GM21360 (cell line): ENCODE results near the gene MOCS3.

Source experiments
- ATAC-seq: cut with Tn5 transposase; IDR thresholded peaks from one replicate; pipeline ENCODE4 v1.9.1; 2021; ENCODE audit warnings: mild to moderate bottlenecking, moderate library complexity; ENCODE audit not compliant: unreplicated experiment

MOCS3 gene

DNA sequence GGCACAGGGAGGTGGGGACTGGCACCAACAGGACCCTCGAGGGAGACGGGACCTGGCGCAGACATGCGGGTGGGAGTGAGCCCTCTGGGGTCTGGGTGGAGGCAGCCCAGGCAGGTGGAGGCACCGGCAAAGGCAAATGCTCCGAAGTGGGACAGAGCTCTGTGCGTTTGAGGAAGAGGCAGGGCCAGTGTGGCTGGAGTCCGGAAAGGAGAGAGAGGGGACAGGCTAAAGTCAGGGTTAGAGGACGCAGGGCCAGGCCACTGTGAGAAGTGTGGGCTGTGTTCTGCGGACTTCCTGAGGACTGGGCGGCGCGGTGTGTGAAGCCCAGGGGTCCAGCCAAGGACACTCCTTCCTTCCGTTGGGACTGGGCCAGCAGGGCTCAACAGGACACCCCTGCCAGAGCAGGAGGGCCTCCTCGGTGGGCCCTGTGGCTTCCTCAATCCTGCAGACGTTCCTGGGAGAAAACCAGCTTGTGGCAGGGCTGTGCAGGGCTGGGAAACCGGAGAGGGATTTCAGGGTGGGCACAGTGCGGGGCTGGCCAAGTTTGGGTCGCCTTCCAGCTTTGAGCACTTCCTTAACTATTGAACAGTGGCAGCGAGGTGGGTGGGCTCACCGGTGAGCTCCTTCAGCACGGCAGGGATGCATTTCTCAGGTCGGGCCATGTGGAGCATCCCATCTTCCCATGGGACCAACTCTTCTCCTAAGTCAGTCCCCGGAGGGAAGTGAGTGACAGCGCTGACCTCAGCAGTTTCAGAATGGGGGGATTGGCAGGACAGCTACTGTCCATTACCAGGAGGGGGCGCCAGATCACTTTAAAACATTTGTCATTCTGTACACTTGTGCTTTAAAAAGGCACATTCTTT, 22.5 kb downstream of the MOCS3 start:
- no peak for ATAC-seq

- no peak for ATAC-seq
Observed at GRCh38 chr20:50981714-50982048, 23.1 kb downstream of the MOCS3 start.

DNA sequence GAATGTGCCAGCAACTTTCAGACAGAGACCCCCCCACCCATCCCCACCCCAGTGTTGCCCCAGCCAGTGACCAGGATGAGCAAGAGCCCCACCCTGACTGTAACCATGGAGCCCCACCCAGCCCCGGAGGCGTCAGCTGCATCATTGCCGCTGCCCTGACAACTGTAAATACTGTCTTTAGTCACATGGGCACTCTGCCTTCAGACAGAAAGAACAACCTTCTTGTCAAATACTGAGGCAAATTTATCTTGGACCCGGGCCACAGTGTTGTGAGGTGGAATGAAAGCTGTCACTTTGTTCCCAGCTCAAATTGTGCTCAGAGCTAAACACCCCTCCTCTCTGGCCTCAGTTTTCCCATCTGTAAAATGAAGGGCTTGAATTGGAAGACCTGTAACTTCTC, 23.7 kb downstream of the MOCS3 start:
- ATAC-seq, result no peak

- ATAC-seq, result no peak
Observed at GRCh38 chr20:50983321-50983720, 24.7 kb downstream of the MOCS3 start.

GRCh38 chr20:50987493-50988210, 29.0 kb downstream of the MOCS3 start:
- ATAC-seq, result peak; percentile 60

DNA sequence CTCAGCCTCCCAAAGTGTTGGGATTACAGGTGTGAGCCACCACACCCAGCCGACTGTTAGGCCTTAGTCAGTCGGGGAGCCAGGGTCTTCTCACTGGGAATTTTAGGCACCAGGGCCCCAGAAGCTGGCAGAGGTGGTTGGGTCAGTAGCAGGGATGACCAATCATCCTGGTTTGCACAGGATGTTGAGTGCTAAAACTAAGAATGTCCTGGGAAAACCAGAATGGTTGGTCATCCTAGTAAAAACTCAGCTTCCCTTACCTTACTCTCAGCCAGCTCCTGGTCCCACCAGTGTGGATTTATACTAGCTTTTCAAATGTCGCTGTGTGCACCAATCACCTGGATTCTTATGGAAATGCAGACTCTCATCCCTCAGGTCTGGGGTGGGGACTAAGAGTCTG, 32.5 kb downstream of the MOCS3 start:
- no peak for ATAC-seq

DNA sequence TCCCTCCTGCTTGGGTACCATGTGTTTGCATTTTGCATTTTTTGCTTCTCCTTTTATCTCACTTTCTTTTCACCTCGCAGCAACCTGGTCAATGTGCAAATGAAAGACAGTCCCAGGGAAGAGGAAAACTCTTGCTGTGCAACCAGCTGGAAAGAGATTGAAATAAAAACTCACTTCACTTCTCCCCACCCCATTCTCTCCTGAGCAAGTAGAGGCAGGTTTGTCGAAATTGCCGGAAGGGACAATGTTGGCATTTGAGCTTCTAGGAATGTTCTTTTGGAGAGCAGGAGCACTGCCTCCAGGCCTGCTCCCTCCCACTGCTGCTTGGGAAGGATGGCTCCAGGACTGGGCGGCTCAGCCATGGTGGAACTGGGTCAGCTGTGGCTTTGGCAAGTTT, 33.7 kb downstream of the MOCS3 start:
- ATAC-seq, result no peak

- no peak for ATAC-seq
Observed at GRCh38 chr20:50992733-50993457, 34.3 kb downstream of the MOCS3 start.

- ATAC-seq, result no peak
Observed at GRCh38 chr20:50993876-50994275, 35.3 kb downstream of the MOCS3 start.

GRCh38 chr20:50995506-50995905, 36.9 kb downstream of the MOCS3 start:
- no peak for ATAC-seq

DNA sequence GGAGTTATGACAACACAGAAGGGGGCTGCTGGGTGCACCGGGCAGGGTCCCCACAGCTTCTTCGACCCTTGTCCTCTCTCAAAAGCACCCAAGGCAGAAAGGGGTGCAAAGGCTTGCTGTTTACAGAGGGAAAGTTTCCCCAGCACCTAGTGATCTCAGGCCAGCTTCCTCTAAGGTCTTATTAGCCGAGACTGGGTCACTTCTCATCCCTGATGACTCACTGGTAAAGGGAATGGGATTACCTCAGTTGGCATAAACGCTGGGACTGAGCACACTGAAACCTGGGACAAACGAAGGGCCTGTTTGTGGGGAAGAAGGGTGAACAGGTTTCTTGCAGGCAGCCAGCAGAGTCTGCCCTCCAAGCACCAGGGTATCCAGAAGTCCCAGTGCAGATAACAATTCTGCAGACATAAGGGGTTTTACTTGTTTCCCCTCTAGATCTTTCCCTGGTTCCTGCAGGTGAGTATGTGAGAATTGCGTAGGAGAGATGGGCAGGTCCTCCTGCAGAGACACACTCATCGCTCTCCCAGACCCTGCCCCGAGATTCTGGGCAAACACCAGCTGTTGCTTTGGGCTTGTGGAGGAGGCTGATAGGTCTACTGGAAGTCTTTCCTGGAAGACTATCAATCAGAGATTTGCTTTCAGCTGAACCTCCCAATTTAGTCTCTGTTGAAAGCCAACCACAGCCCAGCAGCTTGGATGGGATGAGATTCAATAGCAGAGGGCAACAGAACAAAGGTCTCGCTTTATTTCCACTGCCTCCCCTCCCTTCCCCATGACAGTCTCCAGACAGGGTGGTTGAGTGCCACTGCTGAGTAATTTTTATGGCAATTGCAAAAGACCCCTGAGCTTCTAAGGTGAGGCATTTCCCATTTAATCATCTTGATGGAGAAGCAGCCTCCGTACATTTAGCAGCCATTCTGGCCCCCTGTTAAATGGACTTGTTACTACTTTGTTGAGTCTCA, 38.6 kb downstream of the MOCS3 start:
- no peak for ATAC-seq

- no peak for ATAC-seq
Observed at GRCh38 chr20:50999355-50999754, 40.7 kb downstream of the MOCS3 start.

DNA sequence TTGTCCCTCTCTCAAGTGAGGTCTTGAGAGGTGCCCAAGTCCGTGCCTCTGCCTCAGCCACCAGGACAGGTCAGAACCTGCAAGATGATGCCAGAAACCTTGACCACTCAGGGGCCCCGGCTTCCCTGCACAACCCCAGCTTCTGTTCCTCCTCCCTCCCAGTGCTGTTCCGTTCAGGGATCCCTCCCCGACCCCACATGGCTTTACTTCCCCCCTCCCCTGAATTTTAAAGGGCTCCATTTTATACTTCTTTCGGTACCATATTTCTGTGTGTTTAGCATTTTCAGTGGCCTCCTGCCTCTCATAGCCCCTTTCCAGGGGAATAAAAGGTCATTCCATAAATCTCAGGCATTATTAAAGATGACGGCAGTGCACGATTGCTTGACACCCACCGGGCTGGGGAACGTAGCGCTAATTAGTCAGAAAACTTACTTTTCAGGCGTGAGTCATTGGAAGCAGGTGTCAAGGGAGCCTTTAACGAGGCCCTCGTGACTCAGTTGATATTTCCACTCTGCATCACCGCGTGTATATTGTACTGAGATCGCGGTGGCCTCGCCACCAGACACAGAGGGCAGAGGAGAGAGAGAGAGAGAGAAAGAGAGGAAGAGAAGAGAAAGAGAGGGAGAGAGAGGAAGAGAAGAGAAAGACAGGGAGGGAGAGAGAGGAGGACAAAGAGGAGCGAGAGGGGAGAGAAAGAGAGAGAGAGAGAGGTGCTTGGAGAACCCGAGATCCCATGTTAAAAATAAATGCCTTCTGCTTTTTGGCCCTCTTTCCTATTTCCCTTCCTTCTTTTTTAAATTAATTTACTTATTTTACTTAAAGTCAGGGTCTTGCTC, 43.0 kb downstream of the MOCS3 start:
- ATAC-seq, result no peak

- no peak for ATAC-seq
Observed at GRCh38 chr20:51002633-51003032, 44.0 kb downstream of the MOCS3 start.

GRCh38 chr20:51003753-51004152, 45.1 kb downstream of the MOCS3 start:
- no peak for ATAC-seq

GRCh38 chr20:51004305-51004727, 45.7 kb downstream of the MOCS3 start:
- no peak for ATAC-seq

- no peak for ATAC-seq
Observed at GRCh38 chr20:51004781-51005180, 46.2 kb downstream of the MOCS3 start.

DNA sequence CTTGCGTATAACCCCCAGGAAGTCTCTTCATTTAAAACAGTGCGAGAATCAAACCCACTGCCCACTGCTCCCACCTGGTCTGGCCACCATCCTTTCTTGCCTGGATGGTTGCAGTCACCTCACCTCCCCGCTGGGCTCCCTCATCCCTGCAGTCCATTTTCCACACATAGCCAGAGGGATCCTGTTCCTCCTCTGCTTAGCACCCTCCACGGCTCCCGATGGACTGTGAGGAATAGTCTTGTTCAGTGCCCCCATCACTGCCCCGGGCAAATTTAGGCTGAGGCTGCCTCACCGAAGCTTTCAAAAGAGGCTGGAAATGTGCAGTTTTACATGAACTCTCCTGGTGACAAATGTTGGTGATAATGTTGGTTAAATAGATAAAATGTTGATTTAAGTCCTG, 46.6 kb downstream of the MOCS3 start:
- ATAC-seq, result no peak

GRCh38 chr20:51008718-51009117, 50.1 kb downstream of the MOCS3 start:
- ATAC-seq, result no peak
